GM12891 (cell line): ENCODE measurements around the gene SNX8.
A peak's percentile ranks its signal among the peaks of the same experiment; 100 is the strongest.

Experiments used
- DNase-seq: peaks from one replicate; pipeline ENCODE4 v3.0.0; 2011; ENCODE audit warnings: low spot score; ENCODE audit not compliant: insufficient read length
- FAIRE-seq: peaks from 2 replicates; lab custom pipeline; 2011; peaks lifted over from hg19 to GRCh38; lab: Jason Lieb, UNC
- PAX5 ChIP-seq: IDR thresholded peaks from 2 replicates; pipeline ENCODE4 v1.6.1; 2011; ENCODE audit warnings: low read length, moderate library complexity, mild to moderate bottlenecking; ENCODE audit not compliant: insufficient read depth, severe bottlenecking
- POLR2A ChIP-seq: IDR thresholded peaks from 2 replicates; pipeline ENCODE4 v1.6.1; 2011; ENCODE audit warnings: low read depth, low read length, control low read depth
- POLR2AphosphoS5 ChIP-seq: IDR thresholded peaks from 2 replicates; pipeline ENCODE4 v1.6.1; 2011; ENCODE audit warnings: low read depth, low read length, control low read depth
- POU2F2 ChIP-seq: IDR thresholded peaks from 2 replicates; pipeline ENCODE4 v1.6.1; 2011; ENCODE audit warnings: low read depth, mild to moderate bottlenecking, control low read depth, low read length, moderate library complexity
- SPI1 ChIP-seq: IDR thresholded peaks from 2 replicates; pipeline ENCODE4 v1.6.1; 2011; ENCODE audit warnings: low read depth, low read length, control low read depth
- TAF1 ChIP-seq: IDR thresholded peaks from 2 replicates; pipeline ENCODE4 v1.6.1; 2011; ENCODE audit warnings: low read depth, low read length, control low read depth

SNX8 gene

DNA sequence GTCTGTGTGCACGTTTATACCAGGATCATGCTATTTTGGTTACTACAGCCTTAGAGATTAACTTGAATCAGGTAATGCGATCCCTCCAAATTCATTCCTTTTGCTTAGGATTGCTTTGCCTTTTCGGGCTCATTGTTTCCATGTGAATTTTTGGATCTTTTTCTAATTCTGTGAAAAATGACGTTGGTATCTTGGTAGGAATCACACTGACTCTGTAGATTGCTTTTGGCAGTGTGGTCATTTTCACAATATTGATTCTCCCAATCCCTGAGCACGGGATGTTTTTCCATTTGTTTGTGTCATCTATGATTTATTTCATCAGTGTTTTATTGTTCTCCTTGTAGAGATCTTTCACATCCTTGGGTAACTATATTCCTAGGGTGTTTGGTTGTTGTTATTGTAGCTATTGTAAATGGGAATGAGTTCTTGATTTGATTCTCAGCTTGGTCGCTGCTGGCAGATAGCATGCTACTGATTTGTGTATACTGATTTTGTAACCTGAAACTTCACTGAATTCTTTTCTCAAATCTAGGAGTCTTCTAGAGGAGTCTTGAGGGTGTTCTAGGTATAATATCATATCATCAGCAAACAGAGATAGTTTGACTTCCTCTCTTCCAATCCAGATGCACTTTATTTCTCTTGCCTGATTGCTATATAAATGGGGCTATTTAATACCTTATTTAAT is 18.2 kb downstream of the SNX8 start:
- FAIRE-seq, result peak; percentile 69
- DNase-seq, result no peak
- TF ChIP-seq POLR2AphosphoS5 (no peak), POU2F2 (no peak), POLR2A (no peak), PAX5 (no peak), SPI1 (no peak), TAF1 (no peak)

- TF ChIP-seq TAF1 (no peak), POU2F2 (no peak), SPI1 (no peak), POLR2A (no peak), POLR2AphosphoS5 (no peak), PAX5 (no peak)
- DNase-seq, result no peak
- no peak for FAIRE-seq
Measured at GRCh38 chr7:2290877-2291276, 23.4 kb downstream of the SNX8 start.

DNA sequence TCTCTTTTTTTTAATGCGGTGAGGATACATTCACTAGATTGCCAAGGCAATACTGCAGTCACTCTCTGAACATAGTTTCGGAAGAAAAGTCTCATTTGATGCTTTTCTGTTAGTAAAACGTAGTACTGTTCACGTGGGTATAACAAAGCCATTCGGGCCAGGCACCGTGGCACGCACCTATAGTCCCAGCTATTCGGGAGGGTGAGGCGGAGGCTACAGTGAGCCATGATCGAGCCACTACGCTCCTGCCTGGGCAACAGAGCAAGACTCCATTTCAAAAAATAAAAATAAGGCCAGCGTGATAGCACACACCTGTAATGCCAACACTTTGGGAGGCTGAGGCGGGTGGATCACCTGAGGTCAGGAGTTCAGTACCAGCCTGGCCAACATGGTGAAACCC is 24.6 kb downstream of the SNX8 start:
- FAIRE-seq, result no peak
- DNase-seq, result no peak
- TF ChIP-seq TAF1 (no peak), POLR2AphosphoS5 (no peak), POU2F2 (no peak), POLR2A (no peak), PAX5 (no peak), SPI1 (no peak)

DNA sequence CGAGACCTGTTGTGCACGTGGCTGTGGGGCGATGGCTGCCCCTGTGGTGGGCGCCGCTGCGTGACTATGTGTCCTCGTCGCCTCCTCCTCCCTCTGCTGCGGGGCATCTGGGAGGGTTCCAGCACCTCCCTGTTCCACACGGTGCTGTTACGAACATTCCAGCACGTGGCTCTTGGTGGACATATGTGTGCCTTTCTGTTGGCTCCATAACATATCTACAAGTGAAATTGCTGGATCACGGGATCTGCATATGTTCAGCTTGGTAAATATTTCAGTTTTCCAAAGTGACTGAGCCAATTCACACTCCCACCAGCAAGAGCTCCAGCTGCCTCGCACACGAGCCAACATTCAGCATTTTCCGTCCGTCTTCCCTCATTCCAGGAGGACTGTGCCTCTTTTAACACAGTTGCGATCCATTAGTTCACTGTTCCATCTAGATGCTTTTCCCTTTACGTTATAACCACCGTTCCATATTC is 25.1 kb downstream of the SNX8 start:
- TF ChIP-seq PAX5 (no peak), TAF1 (no peak), POLR2A (no peak), POLR2AphosphoS5 (no peak), SPI1 (no peak), POU2F2 (no peak)
- FAIRE-seq (no peak), DNase-seq (no peak)

DNA sequence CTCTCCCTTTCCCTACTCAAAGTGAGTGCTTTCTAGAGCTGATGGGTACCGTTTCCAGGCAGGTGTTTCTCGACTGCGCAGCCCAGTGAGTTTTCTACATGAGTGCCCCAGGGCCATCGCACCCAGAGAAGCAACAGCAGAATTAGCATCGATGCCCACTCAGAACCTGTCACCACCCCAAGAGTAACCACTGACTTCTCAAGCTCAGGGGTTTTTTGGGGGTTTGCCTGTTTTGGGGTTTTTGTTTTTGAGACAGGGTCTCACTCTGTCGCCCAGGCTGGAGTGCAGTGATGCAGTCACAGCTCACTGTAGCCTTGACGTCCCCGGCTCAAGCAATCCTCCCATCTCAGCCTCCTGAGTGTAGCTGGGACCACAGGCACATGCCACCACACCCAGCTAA is 25.7 kb downstream of the SNX8 start:
- TF ChIP-seq SPI1 (no peak), PAX5 (peak; percentile 55), POU2F2 (peak; percentile 39; the same call in 1 of the 2 replicates), POLR2AphosphoS5 (no peak)
- peak; percentile 43 for FAIRE-seq
- peak; percentile 43 for DNase-seq

- FAIRE-seq (peak; percentile 52), DNase-seq (no peak)
- no peak for TF ChIP-seq POU2F2
- TF ChIP-seq POLR2A, result no peak
- TF ChIP-seq SPI1, result no peak
- TF ChIP-seq POLR2AphosphoS5, result no peak
- TF ChIP-seq PAX5, result no peak
- no peak for TF ChIP-seq TAF1
Measured at GRCh38 chr7:2287745-2288144, 26.5 kb downstream of the SNX8 start.

DNA sequence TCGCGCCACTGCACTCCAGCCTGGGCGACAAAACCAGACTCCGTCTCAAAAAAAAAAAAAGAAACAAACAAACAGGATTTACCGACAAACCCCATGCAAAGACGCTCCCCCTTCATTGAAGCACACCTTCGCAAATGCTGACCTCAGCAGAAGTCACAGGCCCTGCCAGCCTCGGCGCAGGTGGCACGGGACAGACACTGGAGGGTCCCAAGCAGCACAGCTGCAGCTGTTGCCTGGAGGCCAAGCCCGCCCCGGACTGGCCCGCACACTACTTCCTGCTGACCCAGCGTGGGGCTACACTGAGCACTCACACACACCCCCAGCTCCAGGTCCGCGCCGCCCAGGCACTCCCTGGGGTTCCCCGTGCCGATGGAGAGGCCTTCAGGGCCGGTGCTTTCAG is 31.2 kb downstream of the SNX8 start:
- no peak for FAIRE-seq
- DNase-seq, result no peak
- no peak for TF ChIP-seq POLR2AphosphoS5
- no peak for TF ChIP-seq PAX5
- TF ChIP-seq SPI1, result no peak
- no peak for TF ChIP-seq POU2F2
- TF ChIP-seq POLR2A, result no peak
- TF ChIP-seq TAF1, result no peak

DNA sequence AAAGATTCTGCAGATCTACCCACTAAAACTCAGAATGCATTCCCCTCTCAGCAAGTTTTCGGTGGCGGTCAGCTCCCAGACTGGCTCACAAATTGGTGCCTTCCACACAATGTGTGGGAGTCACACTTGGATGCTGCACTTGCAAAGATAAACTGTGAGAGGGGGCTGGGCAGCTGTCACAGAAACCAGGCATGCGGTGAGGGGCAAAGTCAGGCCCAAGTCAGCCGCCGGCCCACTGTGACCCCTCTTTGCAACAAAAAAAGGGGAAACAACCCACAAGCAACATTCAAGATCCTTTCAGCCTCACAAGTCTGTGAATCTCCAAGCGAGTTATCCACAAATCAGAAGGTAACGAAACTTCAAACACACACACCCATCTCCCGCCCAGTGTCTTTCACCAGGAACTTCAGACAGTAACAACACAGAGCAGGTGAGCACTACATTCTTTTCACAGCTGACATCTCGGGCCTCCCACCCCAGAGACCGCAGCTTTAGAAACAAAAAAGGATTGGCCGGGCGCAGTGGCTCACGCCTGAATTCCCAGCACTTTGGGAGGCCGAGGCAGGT is 32.0 kb downstream of the SNX8 start:
- no peak for FAIRE-seq

DNA sequence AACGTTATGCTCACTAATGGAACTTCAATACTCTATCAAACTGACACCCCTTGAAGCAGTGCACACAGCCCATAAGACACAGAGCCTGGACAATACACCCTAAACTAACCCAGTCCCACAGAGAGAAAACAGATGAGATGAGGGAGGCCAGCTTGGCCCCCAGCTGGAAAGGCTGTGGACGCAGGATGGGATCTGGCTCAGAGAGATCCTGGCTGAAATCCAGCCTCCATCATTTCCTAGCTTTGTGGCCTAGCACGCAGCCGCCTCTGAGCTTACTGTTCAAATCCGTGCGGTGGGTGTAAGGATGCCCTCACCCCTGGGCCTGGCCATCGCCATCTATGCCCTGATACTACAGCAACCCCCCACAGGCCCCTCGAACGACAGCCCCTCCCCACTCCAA is 32.7 kb downstream of the SNX8 start:
- TF ChIP-seq TAF1 (no peak), SPI1 (no peak), POLR2A (no peak), POLR2AphosphoS5 (no peak), POU2F2 (no peak), PAX5 (no peak)
- DNase-seq, result no peak
- no peak for FAIRE-seq

More for the DNA sequence above, 32.0 kb downstream of the SNX8 start:
- no peak for DNase-seq
- TF ChIP-seq PAX5 (no peak), POLR2A (no peak), SPI1 (no peak), POU2F2 (no peak), POLR2AphosphoS5 (no peak), TAF1 (no peak)

GRCh38 chr7:2280424-2280823 is 33.8 kb downstream of the SNX8 start:
- DNase-seq, result no peak
- FAIRE-seq, result no peak
- TF ChIP-seq SPI1, result no peak
- TF ChIP-seq PAX5, result no peak
- no peak for TF ChIP-seq POU2F2
- TF ChIP-seq TAF1, result no peak
- TF ChIP-seq POLR2AphosphoS5, result no peak
- TF ChIP-seq POLR2A, result no peak
